WTC11 (cell line): Measurements from ENCODE around the gene GGACT. TPM values are rescaled to one million over a fixed set of nuclear protein-coding genes. Genes with fewer than 3 reads are reported as not detected.
A peak's percentile ranks its signal among the peaks of the same experiment; 100 is the strongest.

ENCODE experiments used
- ATAC-seq: fragments of 200-7000 bp; cut with Tn5 transposase; 2 replicates; pipeline ENCODE4 v1.10.0; 2021; ENCODE audit warnings: mild to moderate bottlenecking, moderate library complexity
- CTCF ChIA-PET: fragments of 300-600 bp; sonication (Branson Sonifier 250); formaldehyde crosslinking; loops from one replicate; lab custom pipeline; 2021; ENCODE audit warnings: antibody characterized with exemption; lab: Charles Lee
- POLR2A ChIA-PET: fragments of 350-600 bp; sonication (Branson Sonifier 250); formaldehyde crosslinking; loops from one replicate; lab custom pipeline; 2021; ENCODE audit warnings: antibody characterized with exemption; lab: Charles Lee
- DNase-seq: peaks from one replicate; pipeline ENCODE4 v3.0.0; 2021; ENCODE audit warnings: low spot score
- H3K27ac Mint-ChIP-seq: 2 replicates; pipeline ENCODE4 v1.8.0; 2021; ENCODE audit warnings: mixed read lengths
- H3K27me3 Mint-ChIP-seq: 2 replicates; pipeline ENCODE4 v1.8.0; 2021; ENCODE audit warnings: low read depth, mild to moderate bottlenecking, moderate library complexity, mixed read lengths
- H3K36me3 Mint-ChIP-seq: 2 replicates; pipeline ENCODE4 v1.8.0; 2021; ENCODE audit warnings: mixed read lengths
- H3K4me1 Mint-ChIP-seq: 2 replicates; pipeline ENCODE4 v1.8.0; 2022; ENCODE audit warnings: mixed read lengths
- H3K4me3 Mint-ChIP-seq: 2 replicates; pipeline ENCODE4 v1.8.0; 2021; ENCODE audit warnings: mild to moderate bottlenecking, moderate library complexity, mixed read lengths
- H3K9me3 Mint-ChIP-seq: 2 replicates; pipeline ENCODE4 v1.8.0; 2021; ENCODE audit warnings: mixed read lengths
- ESRRA ChIP-seq: sonication (generic); formaldehyde crosslinking; IDR thresholded peaks from 2 replicates; pipeline ENCODE4 v1.8.1; 2022; ENCODE audit warnings: mild to moderate bottlenecking, missing genetic modification reagents, borderline replicate concordance
- GRHL2 ChIP-seq: fragments of 250-450 bp; sonication (Bioruptor Pico); IDR thresholded peaks from 2 replicates; pipeline ENCODE4 v1.8.0; 2022; ENCODE audit warnings: mild to moderate bottlenecking, moderate library complexity; ENCODE audit not compliant: insufficient replicate concordance, severe bottlenecking
- GTF2I ChIP-seq: fragments of 250-450 bp; sonication (Bioruptor Pico); conservative IDR thresholded peaks from 2 replicates; pipeline ENCODE4 v1.4.0; 2021; ENCODE audit warnings: mild to moderate bottlenecking
- JAZF1 ChIP-seq: fragments of 250-450 bp; sonication (Bioruptor Pico); IDR thresholded peaks from 2 replicates; pipeline ENCODE4 v1.9.0; 2021; ENCODE audit warnings: moderate library complexity, mild to moderate bottlenecking, inconsistent platforms
- JUN ChIP-seq: sonication (generic); formaldehyde crosslinking; IDR thresholded peaks from 2 replicates; pipeline ENCODE4 v1.8.0; 2023; ENCODE audit warnings: mild to moderate bottlenecking, missing genetic modification reagents
- NFE2L1 ChIP-seq: sonication (generic); formaldehyde crosslinking; IDR thresholded peaks from 2 replicates; pipeline ENCODE4 v1.8.1; 2023; ENCODE audit warnings: missing genetic modification reagents
- SMAD3 ChIP-seq: sonication (generic); formaldehyde crosslinking; IDR thresholded peaks from 2 replicates; pipeline ENCODE4 v1.8.0; 2022; ENCODE audit warnings: missing genetic modification reagents, mild to moderate bottlenecking, borderline replicate concordance
- SMAD4 ChIP-seq: sonication (generic); formaldehyde crosslinking; IDR thresholded peaks from 2 replicates; pipeline ENCODE4 v1.8.0; 2022; ENCODE audit warnings: mild to moderate bottlenecking, missing genetic modification reagents
- TEAD4 ChIP-seq: sonication (generic); formaldehyde crosslinking; IDR thresholded peaks from 2 replicates; pipeline ENCODE4 v1.8.0; 2022; ENCODE audit warnings: mild to moderate bottlenecking, missing genetic modification reagents
- ZNF121 ChIP-seq: sonication (generic); formaldehyde crosslinking; IDR thresholded peaks from 2 replicates; pipeline ENCODE4 v1.8.0; 2023; ENCODE audit warnings: missing genetic modification reagents
- ZNF138 ChIP-seq: sonication (generic); formaldehyde crosslinking; conservative IDR thresholded peaks from 2 replicates; pipeline ENCODE4 v1.8.1; 2022; ENCODE audit warnings: mild to moderate bottlenecking, moderate library complexity, missing genetic modification reagents
- ZNF396 ChIP-seq: fragments of 250-450 bp; sonication (Bioruptor Pico); IDR thresholded peaks from 2 replicates; pipeline ENCODE4 v1.8.0; 2021; ENCODE audit warnings: mild to moderate bottlenecking, moderate library complexity, borderline replicate concordance
- ZNF671 ChIP-seq: fragments of 250-450 bp; sonication (Bioruptor Pico); IDR thresholded peaks from 2 replicates; pipeline ENCODE4 v1.8.0; 2021; ENCODE audit warnings: mild to moderate bottlenecking
- total RNA-seq: library from RNA; stranded (reverse); gene quantifications from 3 replicates; pipeline ENCODE4 v1.2.3, GENCODE V29; 2021
- TF ChIP-seq, protein P1 (sequence below): fragments of 200-600 bp; IDR thresholded peaks from 2 replicates; pipeline ENCODE4 v1.8.0; 2022; ENCODE audit warnings: antibody characterized with exemption
- TF ChIP-seq, protein P2 (sequence below): sonication (generic); formaldehyde crosslinking; IDR thresholded peaks from 2 replicates; pipeline ENCODE4 v1.8.1; 2023; ENCODE audit warnings: mild to moderate bottlenecking, missing genetic modification reagents, borderline replicate concordance
- TF ChIP-seq, protein P3 (sequence below): fragments of 250-450 bp; sonication (Bioruptor Pico); IDR thresholded peaks from 2 replicates; pipeline ENCODE4 v1.9.0; 2021; ENCODE audit warnings: mild to moderate bottlenecking
- TF ChIP-seq, protein P4 (sequence below): sonication (generic); formaldehyde crosslinking; IDR thresholded peaks from 2 replicates; pipeline ENCODE4 v1.8.1; 2022; ENCODE audit warnings: mild to moderate bottlenecking, moderate library complexity, missing genetic modification reagents

Gene GGACT
- total RNA-seq, 1 experiment from 2014 or later: 2.4 TPM

DNA sequence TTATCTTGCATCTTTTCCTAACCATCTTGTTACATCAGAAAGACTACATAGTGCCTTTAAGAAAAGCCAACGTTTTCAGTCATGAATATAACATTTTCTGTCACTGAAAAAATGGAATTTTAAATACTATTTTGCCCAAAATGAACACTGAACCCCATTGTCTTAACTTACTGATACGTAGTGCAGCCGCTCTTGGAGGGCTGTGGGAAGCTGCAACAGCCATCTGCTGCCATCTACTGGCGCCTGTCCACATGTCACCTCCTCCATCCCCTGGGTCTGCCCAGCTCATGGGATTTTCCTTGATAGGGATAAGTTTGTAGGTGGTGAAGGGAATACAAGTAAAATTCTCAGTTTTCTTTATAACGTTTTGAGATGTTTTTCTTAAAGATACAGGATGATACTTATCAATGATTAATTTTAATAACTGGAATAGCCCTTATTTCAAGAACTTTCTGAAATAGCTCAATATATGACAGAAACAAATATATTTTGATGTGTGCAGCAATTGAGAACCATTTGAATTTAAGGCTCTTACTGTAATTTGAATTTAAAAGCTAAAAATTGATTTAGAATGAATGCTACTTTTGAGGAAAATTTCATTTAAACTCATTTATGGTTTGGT lies 73.7 kb downstream of the GGACT start:
- Mint-ChIP-seq H3K27me3 (no peaks in the 10 kb centered on the region), H3K4me1 (peaks cover 92% of the 10 kb centered on the region), H3K36me3 (no peaks in the 10 kb centered on the region)
- peak; percentile 90 for DNase-seq
- TF ChIP-seq, protein P1, sequence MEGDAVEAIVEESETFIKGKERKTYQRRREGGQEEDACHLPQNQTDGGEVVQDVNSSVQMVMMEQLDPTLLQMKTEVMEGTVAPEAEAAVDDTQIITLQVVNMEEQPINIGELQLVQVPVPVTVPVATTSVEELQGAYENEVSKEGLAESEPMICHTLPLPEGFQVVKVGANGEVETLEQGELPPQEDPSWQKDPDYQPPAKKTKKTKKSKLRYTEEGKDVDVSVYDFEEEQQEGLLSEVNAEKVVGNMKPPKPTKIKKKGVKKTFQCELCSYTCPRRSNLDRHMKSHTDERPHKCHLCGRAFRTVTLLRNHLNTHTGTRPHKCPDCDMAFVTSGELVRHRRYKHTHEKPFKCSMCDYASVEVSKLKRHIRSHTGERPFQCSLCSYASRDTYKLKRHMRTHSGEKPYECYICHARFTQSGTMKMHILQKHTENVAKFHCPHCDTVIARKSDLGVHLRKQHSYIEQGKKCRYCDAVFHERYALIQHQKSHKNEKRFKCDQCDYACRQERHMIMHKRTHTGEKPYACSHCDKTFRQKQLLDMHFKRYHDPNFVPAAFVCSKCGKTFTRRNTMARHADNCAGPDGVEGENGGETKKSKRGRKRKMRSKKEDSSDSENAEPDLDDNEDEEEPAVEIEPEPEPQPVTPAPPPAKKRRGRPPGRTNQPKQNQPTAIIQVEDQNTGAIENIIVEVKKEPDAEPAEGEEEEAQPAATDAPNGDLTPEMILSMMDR: peak; percentile 83
- TF ChIP-seq ZNF121 (CRISPR knock-in tag): no peak
- TF ChIP-seq, all 79 proteins: peak for 1
- Mint-ChIP-seq H3K27ac (peak overlapping the region; percentile 84), H3K4me3 (no peak overlapping the region), H3K9me3 (no peaks in the 10 kb centered on the region)
- CTCF ChIA-PET: interaction anchor here (0.6 to 6.8 kb wide), 23 partner anchors 11 to 914 kb away, joined by 3 to 45 read pairs (median 5); partner anchors contain the start of genes CLYBL and PCCA
- POLR2A ChIA-PET: no interaction called here
- peak; percentile 65 for ATAC-seq

DNA sequence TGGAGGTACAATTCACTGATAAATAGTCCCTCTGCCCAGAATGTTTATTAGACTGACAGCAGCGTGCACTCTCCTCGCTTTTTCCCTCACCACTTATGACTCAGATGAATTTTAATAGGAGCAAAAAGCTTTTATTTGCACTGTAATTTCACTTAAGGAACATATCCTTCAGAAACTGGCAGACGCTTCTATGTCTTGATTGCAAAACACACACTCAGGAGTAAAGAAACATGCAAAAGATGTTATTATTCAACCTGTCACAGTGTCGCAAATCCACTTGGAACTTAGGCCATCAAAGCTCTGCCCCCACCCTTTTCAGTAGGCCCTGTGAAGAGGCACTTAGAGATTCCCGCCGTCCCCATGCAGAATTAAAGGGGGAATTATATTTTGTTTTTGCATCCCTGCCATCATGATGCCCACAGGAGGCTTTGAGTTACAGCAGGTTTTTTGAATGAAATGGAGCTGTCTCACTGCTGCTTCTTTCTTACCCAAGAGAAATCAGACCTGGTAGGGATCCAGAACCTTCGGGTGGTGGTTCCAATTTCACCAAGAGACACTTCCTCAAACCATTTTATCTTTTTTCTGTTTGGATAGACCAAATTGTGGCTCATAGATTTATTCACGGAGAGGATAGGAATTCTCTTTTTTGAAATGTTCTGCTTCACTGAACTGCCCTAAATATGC lies 74.5 kb downstream of the GGACT start:
- no peak for DNase-seq
- Mint-ChIP-seq H3K27me3 (no peaks in the 10 kb centered on the region), H3K4me1 (peaks cover 96% of the 10 kb centered on the region), H3K36me3 (no peaks in the 10 kb centered on the region), H3K27ac (peak overlapping the region; percentile 84), H3K4me3 (no peak overlapping the region), H3K9me3 (no peaks in the 10 kb centered on the region)
- no peak for TF ChIP-seq NFE2L1
- no peak for TF ChIP-seq GTF2I
- no peak for TF ChIP-seq ZNF138 (CRISPR knock-in tag)
- no peak for TF ChIP-seq SMAD3 (CRISPR knock-in tag)
- no peak for TF ChIP-seq SMAD4 (CRISPR knock-in tag)
- TF ChIP-seq ZNF671 (CRISPR knock-in tag): no peak
- TF ChIP-seq, protein P2, sequence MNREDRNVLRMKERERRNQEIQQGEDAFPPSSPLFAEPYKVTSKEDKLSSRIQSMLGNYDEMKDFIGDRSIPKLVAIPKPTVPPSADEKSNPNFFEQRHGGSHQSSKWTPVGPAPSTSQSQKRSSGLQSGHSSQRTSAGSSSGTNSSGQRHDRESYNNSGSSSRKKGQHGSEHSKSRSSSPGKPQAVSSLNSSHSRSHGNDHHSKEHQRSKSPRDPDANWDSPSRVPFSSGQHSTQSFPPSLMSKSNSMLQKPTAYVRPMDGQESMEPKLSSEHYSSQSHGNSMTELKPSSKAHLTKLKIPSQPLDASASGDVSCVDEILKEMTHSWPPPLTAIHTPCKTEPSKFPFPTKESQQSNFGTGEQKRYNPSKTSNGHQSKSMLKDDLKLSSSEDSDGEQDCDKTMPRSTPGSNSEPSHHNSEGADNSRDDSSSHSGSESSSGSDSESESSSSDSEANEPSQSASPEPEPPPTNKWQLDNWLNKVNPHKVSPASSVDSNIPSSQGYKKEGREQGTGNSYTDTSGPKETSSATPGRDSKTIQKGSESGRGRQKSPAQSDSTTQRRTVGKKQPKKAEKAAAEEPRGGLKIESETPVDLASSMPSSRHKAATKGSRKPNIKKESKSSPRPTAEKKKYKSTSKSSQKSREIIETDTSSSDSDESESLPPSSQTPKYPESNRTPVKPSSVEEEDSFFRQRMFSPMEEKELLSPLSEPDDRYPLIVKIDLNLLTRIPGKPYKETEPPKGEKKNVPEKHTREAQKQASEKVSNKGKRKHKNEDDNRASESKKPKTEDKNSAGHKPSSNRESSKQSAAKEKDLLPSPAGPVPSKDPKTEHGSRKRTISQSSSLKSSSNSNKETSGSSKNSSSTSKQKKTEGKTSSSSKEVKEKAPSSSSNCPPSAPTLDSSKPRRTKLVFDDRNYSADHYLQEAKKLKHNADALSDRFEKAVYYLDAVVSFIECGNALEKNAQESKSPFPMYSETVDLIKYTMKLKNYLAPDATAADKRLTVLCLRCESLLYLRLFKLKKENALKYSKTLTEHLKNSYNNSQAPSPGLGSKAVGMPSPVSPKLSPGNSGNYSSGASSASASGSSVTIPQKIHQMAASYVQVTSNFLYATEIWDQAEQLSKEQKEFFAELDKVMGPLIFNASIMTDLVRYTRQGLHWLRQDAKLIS (CRISPR knock-in tag): no peak
- no peak for TF ChIP-seq TEAD4 (CRISPR knock-in tag)
- no peak for TF ChIP-seq GRHL2
- TF ChIP-seq, protein P3, sequence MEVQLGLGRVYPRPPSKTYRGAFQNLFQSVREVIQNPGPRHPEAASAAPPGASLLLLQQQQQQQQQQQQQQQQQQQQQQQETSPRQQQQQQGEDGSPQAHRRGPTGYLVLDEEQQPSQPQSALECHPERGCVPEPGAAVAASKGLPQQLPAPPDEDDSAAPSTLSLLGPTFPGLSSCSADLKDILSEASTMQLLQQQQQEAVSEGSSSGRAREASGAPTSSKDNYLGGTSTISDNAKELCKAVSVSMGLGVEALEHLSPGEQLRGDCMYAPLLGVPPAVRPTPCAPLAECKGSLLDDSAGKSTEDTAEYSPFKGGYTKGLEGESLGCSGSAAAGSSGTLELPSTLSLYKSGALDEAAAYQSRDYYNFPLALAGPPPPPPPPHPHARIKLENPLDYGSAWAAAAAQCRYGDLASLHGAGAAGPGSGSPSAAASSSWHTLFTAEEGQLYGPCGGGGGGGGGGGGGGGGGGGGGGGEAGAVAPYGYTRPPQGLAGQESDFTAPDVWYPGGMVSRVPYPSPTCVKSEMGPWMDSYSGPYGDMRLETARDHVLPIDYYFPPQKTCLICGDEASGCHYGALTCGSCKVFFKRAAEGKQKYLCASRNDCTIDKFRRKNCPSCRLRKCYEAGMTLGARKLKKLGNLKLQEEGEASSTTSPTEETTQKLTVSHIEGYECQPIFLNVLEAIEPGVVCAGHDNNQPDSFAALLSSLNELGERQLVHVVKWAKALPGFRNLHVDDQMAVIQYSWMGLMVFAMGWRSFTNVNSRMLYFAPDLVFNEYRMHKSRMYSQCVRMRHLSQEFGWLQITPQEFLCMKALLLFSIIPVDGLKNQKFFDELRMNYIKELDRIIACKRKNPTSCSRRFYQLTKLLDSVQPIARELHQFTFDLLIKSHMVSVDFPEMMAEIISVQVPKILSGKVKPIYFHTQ: no peak
- TF ChIP-seq JUN (CRISPR knock-in tag): no peak
- TF ChIP-seq ESRRA (CRISPR knock-in tag): no peak
- TF ChIP-seq JAZF1 (CRISPR knock-in tag): no peak
- TF ChIP-seq ZNF396: no peak
- TF ChIP-seq, protein P4, sequence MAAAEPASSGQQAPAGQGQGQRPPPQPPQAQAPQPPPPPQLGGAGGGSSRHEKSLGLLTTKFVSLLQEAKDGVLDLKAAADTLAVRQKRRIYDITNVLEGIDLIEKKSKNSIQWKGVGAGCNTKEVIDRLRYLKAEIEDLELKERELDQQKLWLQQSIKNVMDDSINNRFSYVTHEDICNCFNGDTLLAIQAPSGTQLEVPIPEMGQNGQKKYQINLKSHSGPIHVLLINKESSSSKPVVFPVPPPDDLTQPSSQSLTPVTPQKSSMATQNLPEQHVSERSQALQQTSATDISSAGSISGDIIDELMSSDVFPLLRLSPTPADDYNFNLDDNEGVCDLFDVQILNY (CRISPR knock-in tag): no peak
- no peak for ATAC-seq
- CTCF ChIA-PET: interaction anchor here (0.7 to 6.8 kb wide), 23 partner anchors 12 to 914 kb away, joined by 3 to 45 read pairs (median 5); partner anchors contain the start of genes CLYBL, GGACT and PCCA
- POLR2A ChIA-PET: no interaction called here
